Measurements from ENCODE around the gene RASGRF2.
"Not testable (repeated sequence)": the region's sequence is repeated elsewhere in the genome, so short reads cannot be mapped to it uniquely, and the experiment has no call there.

RASGRF2 gene

DNA sequence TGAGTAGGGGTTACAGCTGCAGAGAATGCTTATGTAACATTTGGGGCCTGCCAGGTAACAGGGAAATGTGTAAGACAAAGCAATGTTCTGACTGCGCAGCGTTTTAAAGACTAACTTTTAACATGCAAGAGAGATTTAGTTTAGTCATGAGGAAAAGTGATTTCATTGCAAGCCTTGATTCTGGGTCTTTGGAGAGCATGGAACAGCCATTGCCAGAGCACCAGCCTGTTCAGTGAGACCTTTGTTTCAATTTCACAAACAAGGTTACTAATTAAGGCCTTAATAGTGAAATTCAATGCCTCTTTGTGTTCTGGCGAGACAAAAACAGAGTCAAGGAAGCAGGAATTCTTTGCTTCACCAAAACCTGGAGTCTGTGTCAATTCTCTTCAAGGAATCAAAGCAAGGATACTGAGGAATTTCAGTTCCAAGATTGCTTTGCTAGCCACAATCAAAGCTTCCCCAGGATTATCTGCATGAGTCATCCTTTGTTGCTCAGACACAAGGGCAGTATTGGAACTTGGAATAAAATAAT is 287.3 kb downstream of the RASGRF2 start:
- DNase-seq: no peak

DNA sequence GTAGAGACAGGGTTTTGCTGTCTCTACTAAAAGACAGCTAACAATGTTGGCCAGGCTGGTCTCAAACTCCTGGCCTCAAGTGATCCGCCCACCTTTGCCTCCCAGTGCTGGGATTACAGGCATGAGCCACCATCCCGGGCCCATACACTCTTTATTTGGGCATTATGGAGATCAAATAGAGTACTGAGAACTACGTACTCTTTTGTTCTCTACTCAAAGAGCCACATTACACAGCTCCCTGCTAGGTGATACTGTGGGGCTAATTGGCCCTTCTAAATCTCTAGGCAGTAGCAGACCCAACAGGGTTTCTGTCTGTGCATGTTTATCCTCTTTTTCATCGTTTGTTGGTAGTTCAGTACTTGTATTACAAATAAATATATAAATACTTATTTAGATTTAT is 289.1 kb downstream of the RASGRF2 start:
- DNase-seq: no peak

GRCh38 chr5:81250004-81250403 is 289.8 kb downstream of the RASGRF2 start:
- no peak for DNase-seq

DNA sequence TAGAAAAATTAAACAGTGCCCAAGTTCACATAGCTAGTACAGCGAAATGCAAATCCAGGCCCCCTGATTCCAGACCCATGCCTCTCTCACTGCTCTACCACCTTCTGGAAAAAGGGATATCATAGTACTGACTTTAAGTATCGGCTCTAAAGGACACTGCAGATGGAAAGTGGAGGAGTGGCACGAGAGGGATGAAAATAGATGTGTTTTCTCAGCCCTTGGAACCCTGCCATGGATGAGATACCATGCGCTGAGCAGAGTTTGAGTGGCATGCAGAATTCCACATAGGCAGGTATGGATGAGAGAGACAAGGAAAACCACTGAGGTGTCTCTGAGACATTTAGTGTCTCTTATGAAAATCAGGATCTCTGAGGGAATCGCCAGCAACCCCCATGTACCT is 291.8 kb downstream of the RASGRF2 start:
- no peak for DNase-seq

GRCh38 chr5:81252904-81253303 is 292.7 kb downstream of the RASGRF2 start:
- DNase-seq: no peak

DNA sequence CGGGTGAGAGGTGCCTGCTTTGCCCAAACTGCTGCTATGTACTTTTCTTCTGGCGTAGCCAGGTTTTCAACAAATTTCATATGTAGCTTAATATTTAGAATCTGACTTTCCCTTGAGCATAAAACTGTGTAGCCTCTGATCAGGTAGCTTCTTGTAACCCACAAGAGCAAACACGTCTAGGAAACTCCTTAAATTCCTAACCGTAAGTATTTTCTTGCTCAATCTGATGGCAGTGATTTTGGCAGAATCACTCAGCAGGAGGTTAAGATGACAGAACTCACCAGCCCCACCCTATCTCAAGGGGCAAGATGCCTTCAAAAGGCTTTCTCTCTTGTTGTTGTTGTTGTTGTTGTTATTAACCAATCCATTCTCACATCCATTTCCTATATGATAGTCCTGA is 293.7 kb downstream of the RASGRF2 start:
- DNase-seq: no peak

GRCh38 chr5:81254886-81255559 is 294.9 kb downstream of the RASGRF2 start:
- no peak for DNase-seq

DNA sequence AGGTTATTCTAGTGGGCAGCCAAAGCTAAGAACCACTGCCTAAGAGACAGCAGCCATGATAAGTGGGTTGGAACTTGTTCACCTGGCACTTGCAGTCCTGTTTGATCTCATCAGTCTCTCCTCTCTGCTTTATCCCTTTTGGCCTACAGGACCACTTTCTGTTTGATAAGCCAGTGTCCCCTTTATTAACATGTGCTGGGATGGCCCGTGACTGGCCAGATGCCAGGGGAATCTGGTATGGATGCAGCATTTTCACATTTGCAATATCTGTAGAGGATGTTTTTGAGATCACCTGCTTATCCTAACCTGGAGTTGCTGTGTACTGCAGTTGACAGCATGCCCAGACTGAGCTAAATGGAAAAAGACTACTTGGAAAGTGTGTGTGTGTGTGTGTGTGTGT is 296.6 kb downstream of the RASGRF2 start:
- DNase-seq: no peak

DNA sequence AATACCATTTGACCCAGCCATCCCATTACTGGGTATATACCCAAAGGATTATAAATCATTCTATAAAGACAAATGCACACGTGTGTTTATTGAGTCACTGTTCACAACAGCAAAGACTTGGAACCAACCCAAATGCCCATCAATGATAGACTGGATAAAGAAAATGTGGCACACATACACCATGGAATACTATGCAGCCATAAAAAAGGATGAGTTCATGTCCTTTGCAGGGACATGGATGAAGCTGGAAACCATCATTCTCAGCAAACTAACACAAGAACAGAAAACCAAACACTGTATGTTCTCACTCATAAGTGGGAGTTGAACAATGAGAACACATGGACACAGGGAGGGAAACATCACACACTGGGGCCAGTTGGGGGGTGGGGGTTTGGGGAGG is 302.6 kb downstream of the RASGRF2 start:
- not testable (repeated sequence) for DNase-seq

- no peak for DNase-seq
Observed at GRCh38 chr5:81265101-81265500, 304.9 kb downstream of the RASGRF2 start.

- no peak for DNase-seq
Observed at GRCh38 chr5:81268521-81269196, 308.5 kb downstream of the RASGRF2 start.

DNA sequence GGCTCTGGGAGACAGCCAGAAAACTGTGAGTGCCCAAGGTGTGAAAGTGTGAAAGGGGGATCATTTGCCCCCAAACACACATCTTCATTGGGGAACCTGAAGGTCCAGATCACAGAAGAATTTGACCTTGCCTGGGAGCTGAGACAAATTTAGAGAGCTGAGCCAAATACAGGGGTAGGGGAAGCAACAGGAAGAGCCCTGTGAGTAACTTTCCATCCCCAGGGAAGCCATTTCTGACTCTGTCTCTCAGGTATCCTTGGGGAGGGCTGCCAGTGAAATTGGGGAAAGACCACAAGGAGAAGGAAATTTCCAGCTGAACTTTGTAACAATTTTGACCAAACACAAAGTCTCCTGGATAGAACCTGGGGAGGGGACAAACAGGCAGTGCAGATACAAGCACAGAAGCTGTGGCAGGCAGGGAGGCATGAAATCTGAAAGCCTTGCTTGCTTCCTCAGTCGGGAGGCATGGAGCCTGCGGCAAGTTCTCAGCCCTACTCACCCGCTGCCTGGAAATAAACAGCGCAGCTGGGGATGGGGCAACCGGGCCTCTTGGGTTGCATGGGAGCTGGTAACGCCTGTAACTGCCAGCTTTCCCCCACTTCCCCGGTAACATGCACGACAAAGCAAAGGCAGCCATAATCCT is 309.7 kb downstream of the RASGRF2 start:
- DNase-seq: no peak

GRCh38 chr5:81270394-81271027 is 310.3 kb downstream of the RASGRF2 start:
- DNase-seq: not testable (repeated sequence)
